ENCODE results near the gene VWA5B1.

The VWA5B1 gene

DNA sequence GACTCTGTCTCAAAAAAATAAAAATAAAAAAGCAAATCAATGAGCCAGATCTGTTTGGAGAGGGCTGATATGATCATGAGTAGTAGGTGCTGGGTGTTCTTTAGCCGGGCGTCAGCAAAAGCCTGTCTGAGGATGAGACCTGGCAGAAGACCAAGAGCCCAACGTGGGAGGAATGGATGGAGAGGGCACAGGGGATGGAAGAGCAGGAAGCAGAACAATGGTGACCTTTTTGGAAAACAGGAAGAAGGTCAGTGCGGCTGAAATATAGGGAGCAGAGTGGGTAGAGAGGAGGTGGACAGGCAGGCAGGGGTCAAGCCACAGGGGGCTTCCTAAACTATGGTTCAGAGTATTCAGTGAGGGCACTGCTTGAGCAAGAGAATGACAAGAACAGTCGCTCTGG, 30.9 kb downstream of the VWA5B1 start:
- no peaks in the 10 kb centered on the region for H3K9me2 ChIP-seq (replicated peaks; ENCODE audit: insufficient read depth, low read length)
- H3K36me3 ChIP-seq (replicated peaks; ENCODE audit: insufficient read depth, low read length) = no peaks in the 10 kb centered on the region
- H4K20me1 ChIP-seq (ENCODE audit: insufficient read depth, low read length) = no peaks in the 10 kb centered on the region
- no peak overlapping the region for H3K4me3 ChIP-seq (ENCODE audit: low read length)
- no peaks in the 10 kb centered on the region for H3K79me2 ChIP-seq (ENCODE audit: low read length)
- no peak overlapping the region for H3K27ac ChIP-seq (ENCODE audit: low read length)
- H2AFZ ChIP-seq (ENCODE audit: low read length) = no peak overlapping the region
- H3K9ac ChIP-seq (ENCODE audit: low read length) = no peak overlapping the region
- TF ChIP-seq EZH2 (optimal IDR thresholded peaks at IDR 0.05; ENCODE audit: low read depth, low read length) (no peak), EZH2phosphoT487 (IDR thresholded peaks at IDR 0.05; ENCODE audit: low read length) (no peak)
- TF ChIP-seq, protein P1, sequence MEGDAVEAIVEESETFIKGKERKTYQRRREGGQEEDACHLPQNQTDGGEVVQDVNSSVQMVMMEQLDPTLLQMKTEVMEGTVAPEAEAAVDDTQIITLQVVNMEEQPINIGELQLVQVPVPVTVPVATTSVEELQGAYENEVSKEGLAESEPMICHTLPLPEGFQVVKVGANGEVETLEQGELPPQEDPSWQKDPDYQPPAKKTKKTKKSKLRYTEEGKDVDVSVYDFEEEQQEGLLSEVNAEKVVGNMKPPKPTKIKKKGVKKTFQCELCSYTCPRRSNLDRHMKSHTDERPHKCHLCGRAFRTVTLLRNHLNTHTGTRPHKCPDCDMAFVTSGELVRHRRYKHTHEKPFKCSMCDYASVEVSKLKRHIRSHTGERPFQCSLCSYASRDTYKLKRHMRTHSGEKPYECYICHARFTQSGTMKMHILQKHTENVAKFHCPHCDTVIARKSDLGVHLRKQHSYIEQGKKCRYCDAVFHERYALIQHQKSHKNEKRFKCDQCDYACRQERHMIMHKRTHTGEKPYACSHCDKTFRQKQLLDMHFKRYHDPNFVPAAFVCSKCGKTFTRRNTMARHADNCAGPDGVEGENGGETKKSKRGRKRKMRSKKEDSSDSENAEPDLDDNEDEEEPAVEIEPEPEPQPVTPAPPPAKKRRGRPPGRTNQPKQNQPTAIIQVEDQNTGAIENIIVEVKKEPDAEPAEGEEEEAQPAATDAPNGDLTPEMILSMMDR (IDR thresholded peaks at IDR 0.05; ENCODE audit: low read length) = no peak
- H3K4me1 ChIP-seq (ENCODE audit: low read length) = no peaks in the 10 kb centered on the region; the same call in 1 of the 2 replicates
- H3K27me3 ChIP-seq (replicated peaks; ENCODE audit: insufficient read depth, low read length) = peaks cover 98% of the 10 kb centered on the region
- H3F3A ChIP-seq (ENCODE audit: insufficient read depth, low read length) = no peaks in the 10 kb centered on the region
- H3K4me2 ChIP-seq (ENCODE audit: low read depth, low read length) = no peak overlapping the region
- no peaks in the 10 kb centered on the region for H3K9me3 ChIP-seq (replicated peaks; ENCODE audit: insufficient read depth, low read length)
- DNase-seq = no peak

DNA sequence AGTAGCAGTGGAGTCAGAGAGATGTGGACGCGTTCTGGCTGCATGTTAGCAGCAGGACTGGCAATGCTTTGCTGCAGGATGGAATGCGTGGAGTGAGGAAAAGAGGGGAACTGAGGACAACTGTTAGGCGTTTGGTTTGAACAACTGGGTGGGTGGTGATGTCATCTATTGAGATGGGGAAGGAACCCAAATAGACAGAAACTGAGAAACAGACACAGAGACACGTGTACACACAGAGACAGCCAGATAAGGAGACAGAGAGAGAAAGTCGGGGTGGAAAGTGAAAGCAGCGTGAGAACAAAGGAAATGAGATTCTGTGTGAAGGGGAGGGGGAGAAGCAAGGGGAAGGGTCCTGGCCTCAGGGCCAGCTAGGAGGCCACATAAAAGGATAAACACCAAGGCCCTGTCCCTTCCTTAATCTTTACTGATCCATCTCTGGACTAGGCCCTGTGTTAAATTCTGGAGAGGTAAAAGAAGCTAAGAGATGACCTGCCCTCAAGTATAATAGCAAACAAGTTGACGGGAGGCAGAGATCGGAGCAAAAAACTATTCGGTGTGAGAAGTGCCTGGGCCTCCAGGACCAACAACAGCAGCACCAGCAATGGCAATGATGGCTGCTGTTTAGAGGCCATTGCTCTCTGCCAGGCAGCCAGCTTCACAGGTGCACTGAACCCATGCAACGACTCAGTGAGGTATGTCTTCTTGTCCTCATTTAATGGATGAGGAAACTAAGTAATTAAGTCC, 31.6 kb downstream of the VWA5B1 start:
- Histone ChIP-seq H3F3A (ENCODE audit: insufficient read depth, low read length) (no peaks in the 10 kb centered on the region), H2AFZ (ENCODE audit: low read length) (no peak overlapping the region), H4K20me1 (ENCODE audit: insufficient read depth, low read length) (no peaks in the 10 kb centered on the region), H3K9ac (ENCODE audit: low read length) (no peak overlapping the region), H3K4me2 (ENCODE audit: low read depth, low read length) (no peak overlapping the region), H3K27me3 (replicated peaks; ENCODE audit: insufficient read depth, low read length) (peaks cover 99% of the 10 kb centered on the region), H3K79me2 (ENCODE audit: low read length) (no peaks in the 10 kb centered on the region), H3K9me2 (replicated peaks; ENCODE audit: insufficient read depth, low read length) (no peaks in the 10 kb centered on the region), H3K9me3 (replicated peaks; ENCODE audit: insufficient read depth, low read length) (no peaks in the 10 kb centered on the region), H3K36me3 (replicated peaks; ENCODE audit: insufficient read depth, low read length) (no peaks in the 10 kb centered on the region), H3K4me1 (ENCODE audit: low read length) (no peaks in the 10 kb centered on the region; the same call in 1 of the 2 replicates), H3K27ac (ENCODE audit: low read length) (no peak overlapping the region), H3K4me3 (ENCODE audit: low read length) (no peak overlapping the region)
- DNase-seq = no peak
- TF ChIP-seq EZH2 (optimal IDR thresholded peaks at IDR 0.05; ENCODE audit: low read depth, low read length) = no peak
- TF ChIP-seq EZH2phosphoT487 (IDR thresholded peaks at IDR 0.05; ENCODE audit: low read length) = no peak
- TF ChIP-seq, protein P1 (IDR thresholded peaks at IDR 0.05; ENCODE audit: low read length) = no peak

DNA sequence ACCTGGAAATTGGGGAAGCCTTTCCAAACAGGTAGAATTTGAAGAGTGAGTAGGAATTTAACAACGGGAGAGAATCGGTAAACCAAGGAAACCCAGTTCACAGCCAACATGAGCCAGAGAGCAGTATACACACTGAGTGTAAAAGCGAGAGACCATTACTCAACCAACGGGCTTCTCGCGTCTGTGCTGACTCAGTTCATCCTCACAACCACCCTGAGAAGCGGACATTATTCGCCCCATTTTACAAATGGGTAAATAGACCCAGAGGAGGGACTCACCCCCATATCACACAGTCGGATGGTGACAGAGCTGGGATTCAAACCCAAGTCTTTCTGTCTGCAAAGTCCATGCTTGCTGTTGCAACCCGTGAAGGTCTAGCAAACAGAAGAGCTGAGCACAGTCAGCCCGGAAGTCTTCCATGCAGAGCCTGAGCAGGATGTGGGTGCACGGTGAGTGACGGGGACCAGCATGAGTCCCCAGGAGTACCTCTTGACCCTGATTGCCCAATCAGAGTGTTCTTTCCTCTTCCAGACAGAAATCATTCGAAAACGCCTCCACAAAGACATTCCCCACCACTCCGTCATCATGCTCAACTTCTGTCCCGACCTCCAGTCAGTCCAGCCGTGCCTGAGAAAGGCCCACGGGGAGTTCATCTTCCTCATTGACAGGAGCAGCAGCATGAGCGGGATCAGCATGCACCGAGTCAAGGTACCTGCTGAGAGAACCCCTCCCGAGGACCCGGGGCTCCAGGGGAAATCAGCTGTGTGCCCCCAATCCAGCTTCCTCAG, 32.3 kb downstream of the VWA5B1 start:
- Histone ChIP-seq H3K4me2 (ENCODE audit: low read depth, low read length) (no peak overlapping the region), H4K20me1 (ENCODE audit: insufficient read depth, low read length) (no peaks in the 10 kb centered on the region), H3K79me2 (ENCODE audit: low read length) (no peaks in the 10 kb centered on the region), H3K27ac (ENCODE audit: low read length) (no peak overlapping the region), H3K36me3 (replicated peaks; ENCODE audit: insufficient read depth, low read length) (no peaks in the 10 kb centered on the region), H2AFZ (ENCODE audit: low read length) (no peak overlapping the region), H3K4me3 (ENCODE audit: low read length) (no peak overlapping the region), H3K9me2 (replicated peaks; ENCODE audit: insufficient read depth, low read length) (no peaks in the 10 kb centered on the region), H3K27me3 (replicated peaks; ENCODE audit: insufficient read depth, low read length) (peaks cover 99% of the 10 kb centered on the region), H3K4me1 (ENCODE audit: low read length) (no peaks in the 10 kb centered on the region; the same call in 1 of the 2 replicates), H3F3A (ENCODE audit: insufficient read depth, low read length) (no peaks in the 10 kb centered on the region), H3K9me3 (replicated peaks; ENCODE audit: insufficient read depth, low read length) (no peaks in the 10 kb centered on the region), H3K9ac (ENCODE audit: low read length) (no peak overlapping the region)
- TF ChIP-seq, protein P1 (IDR thresholded peaks at IDR 0.05; ENCODE audit: low read length) = no peak
- TF ChIP-seq EZH2phosphoT487 (IDR thresholded peaks at IDR 0.05; ENCODE audit: low read length) = no peak
- no peak for TF ChIP-seq EZH2 (optimal IDR thresholded peaks at IDR 0.05; ENCODE audit: low read depth, low read length)
- DNase-seq = no peak
